DOHH2 (cell line): ENCODE results near the gene TWIST2.

Source experiments
- H3F3A ChIP-seq: fragments of 200-600 bp; sonication (generic), shearing (Covaris generic); 2 replicates; pipeline ENCODE4 v1.6.0; 2016; ENCODE audit warnings: antibody characterized with exemption, mild to moderate bottlenecking; ENCODE audit not compliant: control insufficient read depth, insufficient read depth
- H3K27ac ChIP-seq: fragments of 200-600 bp; sonication (generic); 2 replicates; pipeline ENCODE4 v1.5.1; 2014; ENCODE audit warnings: low read depth, mild to moderate bottlenecking, low read length, moderate library complexity
- H3K27me3 ChIP-seq: fragments of 200-600 bp; sonication (generic); 2 replicates; pipeline ENCODE4 v1.6.1; 2014; ENCODE audit warnings: mild to moderate bottlenecking, low read length, mixed read lengths; ENCODE audit not compliant: control insufficient read depth
- H3K36me3 ChIP-seq: fragments of 200-600 bp; sonication (generic); 2 replicates; pipeline ENCODE4 v1.6.1; 2014; ENCODE audit warnings: mild to moderate bottlenecking, low read length, moderate library complexity, mixed read lengths; ENCODE audit not compliant: control insufficient read depth
- H3K4me1 ChIP-seq: fragments of 200-600 bp; sonication (generic); 2 replicates; pipeline ENCODE4 v1.6.1; 2014; ENCODE audit warnings: mild to moderate bottlenecking, low read length, mixed read lengths; ENCODE audit not compliant: control insufficient read depth
- H3K4me2 ChIP-seq: fragments of 200-600 bp; sonication (generic); 2 replicates; pipeline ENCODE4 v1.6.0; 2014; ENCODE audit warnings: mild to moderate bottlenecking, low read length, moderate library complexity
- H3K4me3 ChIP-seq: fragments of 200-600 bp; sonication (generic); 2 replicates; pipeline ENCODE4 v1.5.1; 2014; ENCODE audit warnings: mild to moderate bottlenecking, low read length, mixed read lengths
- H3K79me2 ChIP-seq: fragments of 200-600 bp; sonication (generic); 2 replicates; pipeline ENCODE4 v1.6.1; 2014; ENCODE audit warnings: mild to moderate bottlenecking, low read length, mixed read lengths; ENCODE audit not compliant: control insufficient read depth
- H3K9me2 ChIP-seq: fragments of 200-600 bp; sonication (generic); replicated peaks from 2 replicates; pipeline ENCODE4 v1.6.1; 2014; ENCODE audit warnings: mild to moderate bottlenecking, low read length, mixed read lengths; ENCODE audit not compliant: control insufficient read depth
- H3K9me3 ChIP-seq: fragments of 200-600 bp; sonication (generic); 2 replicates; pipeline ENCODE4 v1.6.1; 2014; ENCODE audit warnings: antibody characterized with exemption, low read length, mixed read lengths; ENCODE audit not compliant: control insufficient read depth, insufficient read depth
- H4K20me1 ChIP-seq: fragments of 200-600 bp; sonication (generic); 2 replicates; pipeline ENCODE4 v1.6.0; 2014; ENCODE audit warnings: low read depth, mild to moderate bottlenecking, antibody characterized with exemption, low read length, moderate library complexity; ENCODE audit not compliant: control insufficient read depth, insufficient read depth
- EZH2phosphoT487 ChIP-seq: fragments of 200-600 bp; sonication (generic); IDR thresholded peaks from 2 replicates; pipeline ENCODE4 v1.6.1; 2017; ENCODE audit warnings: borderline replicate concordance, mild to moderate bottlenecking, antibody characterized with exemption, low read length, moderate library complexity, mixed read lengths
- TF ChIP-seq, protein P1 (sequence below): fragments of 200-600 bp; sonication (generic); IDR thresholded peaks from one replicate; pipeline ENCODE4 v1.5.1; 2014; ENCODE audit warnings: antibody characterized with exemption, mild to moderate bottlenecking, low read depth, low read length; ENCODE audit not compliant: poor library complexity, severe bottlenecking

Gene TWIST2

DNA sequence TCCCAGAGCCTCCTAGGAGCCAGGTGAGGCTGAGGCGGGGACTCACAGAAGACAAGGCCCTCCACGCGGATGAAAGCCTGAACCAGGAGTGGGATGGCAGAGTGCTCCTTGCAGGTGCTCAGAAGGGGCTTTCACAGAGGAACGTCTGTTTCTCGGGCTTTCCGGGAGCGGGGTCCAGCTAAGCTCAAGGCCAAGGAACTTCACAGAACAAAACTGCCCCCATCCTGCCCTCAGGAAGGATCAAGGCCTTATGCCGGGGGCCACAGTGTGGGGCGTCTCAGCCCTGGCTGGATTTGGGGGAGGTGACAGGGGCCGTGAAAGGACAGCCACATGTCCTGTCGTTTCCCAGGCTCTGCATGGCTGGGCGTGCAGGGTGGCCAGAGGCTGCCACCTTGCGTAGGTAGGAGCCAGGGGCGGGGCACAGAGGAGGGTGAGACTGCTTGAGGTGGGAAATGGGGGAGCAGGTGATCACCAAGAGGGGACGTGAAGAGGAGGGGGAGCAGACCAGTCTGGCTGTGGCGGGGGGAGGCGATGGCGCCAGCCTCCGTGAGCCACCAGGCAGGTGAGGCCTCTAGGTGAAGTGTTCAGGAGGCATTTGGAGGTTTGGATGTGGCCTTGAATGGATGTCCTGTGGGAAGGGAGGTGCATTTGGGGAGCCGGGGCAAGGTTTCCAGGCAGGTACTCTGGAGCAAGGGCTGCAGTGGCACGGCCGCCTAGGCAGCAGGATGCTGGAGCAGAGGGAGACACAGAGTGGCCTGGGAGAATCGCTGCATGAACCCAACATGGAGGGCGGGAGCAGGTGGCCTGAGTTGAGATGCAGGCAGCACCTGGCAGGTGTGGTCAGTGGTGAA, 79.1 kb downstream of the TWIST2 start:
- H3K79me2 ChIP-seq = no peaks in the 10 kb centered on the region
- H3K27me3 ChIP-seq = no peaks in the 10 kb centered on the region
- H4K20me1 ChIP-seq = no peaks in the 10 kb centered on the region
- no peaks in the 10 kb centered on the region for H3K9me3 ChIP-seq
- no peak overlapping the region for H3K4me2 ChIP-seq
- no peaks in the 10 kb centered on the region for H3K36me3 ChIP-seq
- no peak overlapping the region for H3K27ac ChIP-seq
- no peak overlapping the region for H3K4me3 ChIP-seq
- H3K9me2 ChIP-seq = no peaks in the 10 kb centered on the region
- H3F3A ChIP-seq = no peaks in the 10 kb centered on the region
- no peaks in the 10 kb centered on the region for H3K4me1 ChIP-seq
- TF ChIP-seq EZH2phosphoT487 = no peak
- TF ChIP-seq, protein P1, sequence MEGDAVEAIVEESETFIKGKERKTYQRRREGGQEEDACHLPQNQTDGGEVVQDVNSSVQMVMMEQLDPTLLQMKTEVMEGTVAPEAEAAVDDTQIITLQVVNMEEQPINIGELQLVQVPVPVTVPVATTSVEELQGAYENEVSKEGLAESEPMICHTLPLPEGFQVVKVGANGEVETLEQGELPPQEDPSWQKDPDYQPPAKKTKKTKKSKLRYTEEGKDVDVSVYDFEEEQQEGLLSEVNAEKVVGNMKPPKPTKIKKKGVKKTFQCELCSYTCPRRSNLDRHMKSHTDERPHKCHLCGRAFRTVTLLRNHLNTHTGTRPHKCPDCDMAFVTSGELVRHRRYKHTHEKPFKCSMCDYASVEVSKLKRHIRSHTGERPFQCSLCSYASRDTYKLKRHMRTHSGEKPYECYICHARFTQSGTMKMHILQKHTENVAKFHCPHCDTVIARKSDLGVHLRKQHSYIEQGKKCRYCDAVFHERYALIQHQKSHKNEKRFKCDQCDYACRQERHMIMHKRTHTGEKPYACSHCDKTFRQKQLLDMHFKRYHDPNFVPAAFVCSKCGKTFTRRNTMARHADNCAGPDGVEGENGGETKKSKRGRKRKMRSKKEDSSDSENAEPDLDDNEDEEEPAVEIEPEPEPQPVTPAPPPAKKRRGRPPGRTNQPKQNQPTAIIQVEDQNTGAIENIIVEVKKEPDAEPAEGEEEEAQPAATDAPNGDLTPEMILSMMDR = no peak

DNA sequence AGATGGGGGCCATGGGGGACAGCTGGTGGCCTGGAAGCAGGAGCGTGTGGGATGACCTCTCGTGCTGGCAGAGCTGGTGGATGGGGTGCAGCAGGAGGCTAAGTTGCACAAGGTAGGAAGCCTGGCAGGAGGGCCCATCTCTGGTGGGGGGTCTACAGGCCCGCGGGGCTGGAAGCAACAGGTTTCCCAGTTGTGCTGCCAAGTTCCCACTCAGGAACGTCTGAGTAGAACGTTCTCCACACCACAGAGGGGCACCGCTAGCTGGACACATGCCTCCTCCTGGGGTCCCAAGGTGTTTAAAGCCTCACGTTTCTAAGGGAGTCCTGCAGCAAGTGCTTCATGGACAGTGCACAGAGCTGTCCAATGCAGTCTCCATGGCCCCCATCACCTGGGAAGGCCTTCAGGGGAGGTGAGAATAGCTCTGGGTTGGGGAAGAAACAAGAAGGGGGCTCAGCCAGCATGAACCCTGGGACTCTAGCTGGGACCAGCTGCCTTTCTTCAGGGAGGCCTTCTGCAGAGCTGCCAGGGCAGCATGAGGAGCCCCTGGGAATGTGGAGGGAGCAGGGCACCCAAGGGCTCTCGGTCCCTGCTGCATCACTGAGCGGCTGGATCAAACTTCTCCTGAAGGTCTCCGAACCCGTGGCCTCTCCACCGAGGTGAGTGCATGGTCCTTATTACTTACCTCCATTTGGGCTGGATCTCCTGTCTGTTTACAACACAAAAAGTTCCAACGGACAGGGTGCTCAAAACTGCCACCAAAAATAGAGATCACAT, 80.0 kb downstream of the TWIST2 start:
- no peak for TF ChIP-seq EZH2phosphoT487
- TF ChIP-seq, protein P1 = no peak
- no peak overlapping the region for H3K4me2 ChIP-seq
- H3K9me3 ChIP-seq = no peaks in the 10 kb centered on the region
- no peak overlapping the region for H3K27ac ChIP-seq
- H3F3A ChIP-seq = no peaks in the 10 kb centered on the region
- H4K20me1 ChIP-seq = no peaks in the 10 kb centered on the region
- no peaks in the 10 kb centered on the region for H3K36me3 ChIP-seq
- H3K27me3 ChIP-seq = no peaks in the 10 kb centered on the region
- H3K79me2 ChIP-seq = no peaks in the 10 kb centered on the region
- no peaks in the 10 kb centered on the region for H3K9me2 ChIP-seq
- no peaks in the 10 kb centered on the region for H3K4me1 ChIP-seq
- H3K4me3 ChIP-seq = no peak overlapping the region

DNA sequence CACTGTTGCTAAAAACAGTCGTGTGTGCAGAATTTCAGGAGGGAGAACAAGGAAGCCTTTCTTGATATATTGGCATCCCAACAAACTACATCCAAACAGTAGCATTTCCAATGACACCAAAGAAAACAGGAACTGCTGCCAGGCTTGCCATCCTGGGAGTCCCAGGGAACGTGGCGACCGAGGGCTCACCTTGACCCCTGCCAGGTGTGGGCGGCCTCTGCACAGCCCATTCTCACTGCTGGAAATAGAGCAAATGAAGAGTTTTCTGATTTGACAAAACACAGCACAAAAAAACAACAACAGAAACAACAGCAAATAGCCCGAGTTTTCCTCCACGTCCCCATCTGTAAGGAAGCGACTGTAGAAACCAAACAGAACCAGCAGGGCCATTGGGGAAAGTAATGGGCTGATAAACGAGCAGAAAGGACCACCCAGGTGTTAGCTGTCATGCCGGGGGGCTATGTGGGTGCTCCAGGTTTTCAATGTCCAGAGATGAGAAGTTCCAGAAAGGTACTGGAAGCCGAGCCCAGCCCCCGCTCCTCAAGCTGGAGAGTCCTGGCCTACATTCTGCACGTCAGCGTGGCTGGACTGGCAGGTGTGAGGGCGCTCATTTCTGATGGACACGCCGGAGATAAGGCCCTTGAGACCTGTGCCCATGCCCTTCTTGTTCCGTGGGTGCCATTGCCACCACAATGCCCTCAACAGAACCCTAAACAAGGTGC, 80.8 kb downstream of the TWIST2 start:
- no peaks in the 10 kb centered on the region for H3K9me3 ChIP-seq
- no peaks in the 10 kb centered on the region for H3K79me2 ChIP-seq
- no peaks in the 10 kb centered on the region for H3F3A ChIP-seq
- H3K9me2 ChIP-seq = no peaks in the 10 kb centered on the region
- H4K20me1 ChIP-seq = no peaks in the 10 kb centered on the region
- no peak overlapping the region for H3K4me2 ChIP-seq
- no peak overlapping the region for H3K27ac ChIP-seq
- no peaks in the 10 kb centered on the region for H3K36me3 ChIP-seq
- H3K27me3 ChIP-seq = no peaks in the 10 kb centered on the region
- H3K4me1 ChIP-seq = no peaks in the 10 kb centered on the region
- no peak overlapping the region for H3K4me3 ChIP-seq
- TF ChIP-seq EZH2phosphoT487 = no peak
- TF ChIP-seq, protein P1 = no peak
